GM15510 (cell line): ENCODE results near the gene TRIP12.

Experiments used
- POLR2A ChIP-seq: IDR thresholded peaks from 3 replicates; pipeline ENCODE4 v1.6.1; 2011; ENCODE audit warnings: borderline replicate concordance; ENCODE audit not compliant: insufficient read length; ENCODE audit errors: extremely low read depth

TRIP12 gene

GRCh38 chr2:229775614-229776313 lies 146.0 kb downstream of the TRIP12 start:
- no peak for TF ChIP-seq POLR2A

- no peak for TF ChIP-seq POLR2A
Observed at GRCh38 chr2:229774237-229774636, 147.6 kb downstream of the TRIP12 start.

- no peak for TF ChIP-seq POLR2A
Observed at GRCh38 chr2:229768235-229768634, 153.6 kb downstream of the TRIP12 start.

- TF ChIP-seq POLR2A, result no peak
Observed at GRCh38 chr2:229765721-229766120, 156.1 kb downstream of the TRIP12 start.

GRCh38 chr2:229761663-229762062 lies 160.1 kb downstream of the TRIP12 start:
- TF ChIP-seq POLR2A, result no peak

- TF ChIP-seq POLR2A, result no peak
Observed at GRCh38 chr2:229752970-229753729, 168.7 kb downstream of the TRIP12 start.

GRCh38 chr2:229749779-229750178 lies 172.0 kb downstream of the TRIP12 start:
- TF ChIP-seq POLR2A, result no peak

- no peak for TF ChIP-seq POLR2A
Observed at GRCh38 chr2:229748950-229749349, 172.9 kb downstream of the TRIP12 start.

- TF ChIP-seq POLR2A, result no peak
Observed at GRCh38 chr2:229740279-229740678, 181.5 kb downstream of the TRIP12 start.

GRCh38 chr2:229738024-229738625 lies 183.7 kb downstream of the TRIP12 start:
- TF ChIP-seq POLR2A, result no peak

GRCh38 chr2:229734410-229734809 lies 187.4 kb downstream of the TRIP12 start:
- TF ChIP-seq POLR2A, result no peak

GRCh38 chr2:229733611-229734245 lies 188.1 kb downstream of the TRIP12 start:
- no peak for TF ChIP-seq POLR2A

- TF ChIP-seq POLR2A, result no peak
Observed at GRCh38 chr2:229732897-229733296, 188.9 kb downstream of the TRIP12 start.

- TF ChIP-seq POLR2A, result no peak
Observed at GRCh38 chr2:229731916-229732315, 189.9 kb downstream of the TRIP12 start.

- no peak for TF ChIP-seq POLR2A
Observed at GRCh38 chr2:229731363-229731762, 190.4 kb downstream of the TRIP12 start.
